GM19397 (cell line): ENCODE data around the gene HOXB13.

Experiments used
- ATAC-seq: cut with Tn5 transposase; IDR thresholded peaks from one replicate; pipeline ENCODE4 v1.9.1; 2021; ENCODE audit warnings: mild to moderate bottlenecking, moderate library complexity; ENCODE audit not compliant: unreplicated experiment

Gene HOXB13

GRCh38 chr17:48715496-48716399 is 12.8 kb downstream of the HOXB13 start:
- ATAC-seq, result no peak

GRCh38 chr17:48711128-48711527 is 17.4 kb downstream of the HOXB13 start:
- no peak for ATAC-seq

GRCh38 chr17:48704361-48705248 is 23.9 kb downstream of the HOXB13 start:
- no peak for ATAC-seq

- ATAC-seq, result no peak
Measured at GRCh38 chr17:48701864-48702532, 26.6 kb downstream of the HOXB13 start.

DNA sequence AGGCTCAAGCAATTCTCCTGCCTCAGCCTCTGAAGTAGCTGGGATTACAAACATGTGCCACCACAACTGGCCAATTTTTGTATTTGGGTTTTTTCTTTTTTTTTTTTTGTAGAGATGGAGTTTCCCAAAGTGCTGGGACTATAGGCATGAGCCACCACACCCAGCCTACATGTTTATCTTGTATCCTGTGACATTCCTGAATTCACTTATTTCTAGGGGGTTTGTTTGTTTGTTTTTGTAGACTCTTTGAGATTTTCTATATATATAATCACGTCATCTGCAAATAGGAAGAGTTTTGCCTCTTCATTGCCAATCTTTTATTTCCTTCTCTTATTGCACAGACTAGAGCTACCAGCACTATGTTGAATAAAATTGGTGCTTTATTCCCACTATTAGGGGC is 35.4 kb downstream of the HOXB13 start:
- no peak for ATAC-seq

DNA sequence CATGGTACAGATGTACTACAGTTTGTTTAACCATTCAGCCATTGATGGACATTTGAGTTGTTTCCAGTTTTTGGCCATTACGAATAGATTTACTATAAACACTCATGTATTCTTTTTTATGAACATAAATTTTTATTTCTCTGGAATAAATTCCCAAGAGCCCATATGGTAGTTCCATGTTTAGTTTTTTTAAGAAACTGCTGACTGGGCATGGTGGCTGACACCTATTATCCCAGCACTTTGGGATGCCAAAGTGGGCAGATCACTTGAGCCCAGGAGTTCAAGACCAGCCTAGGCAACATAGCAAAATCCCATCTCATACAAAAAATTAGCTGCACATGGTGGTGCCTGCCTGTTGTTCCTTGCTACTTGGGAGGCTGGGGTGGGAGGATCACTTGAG is 36.5 kb downstream of the HOXB13 start:
- no peak for ATAC-seq

DNA sequence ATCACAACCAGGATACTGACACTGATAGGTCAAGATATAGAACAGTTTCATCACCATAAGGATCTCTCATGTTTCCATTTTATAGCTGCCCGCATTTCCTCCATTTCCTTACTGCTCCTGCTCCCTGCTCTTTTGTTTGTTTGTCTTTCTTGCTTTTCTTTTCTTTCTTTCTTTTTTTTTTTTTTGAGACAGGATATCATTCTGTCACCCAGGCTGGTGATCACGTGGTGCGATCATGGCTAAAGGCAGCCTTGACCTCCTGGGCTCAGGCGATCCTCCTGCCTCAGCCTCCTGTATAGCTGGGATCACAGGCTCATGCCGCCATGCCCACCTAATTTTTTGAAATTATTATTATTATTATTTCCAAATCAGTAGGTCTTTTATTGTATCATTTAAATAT is 37.9 kb downstream of the HOXB13 start:
- ATAC-seq, result no peak

DNA sequence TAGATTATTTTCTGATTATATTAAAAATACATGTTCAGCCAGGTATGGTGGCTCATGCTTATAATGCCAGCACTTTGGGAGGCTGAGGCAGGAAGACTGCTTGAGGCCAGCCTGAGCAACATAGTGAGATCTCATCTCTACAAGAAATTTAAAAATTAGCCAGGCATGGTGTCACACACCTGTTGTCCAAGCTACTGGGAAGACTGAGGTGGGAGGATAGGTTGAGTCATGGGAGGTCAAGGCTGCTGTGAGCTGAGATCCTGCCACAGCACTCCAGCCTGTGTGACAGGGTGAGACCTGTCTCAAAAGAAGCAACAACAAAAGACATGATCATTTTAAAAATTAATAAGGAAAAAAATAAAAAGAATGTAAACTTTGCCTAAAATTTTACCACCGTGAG is 46.9 kb downstream of the HOXB13 start:
- ATAC-seq, result no peak

- ATAC-seq, result no peak
Measured at GRCh38 chr17:48679385-48680096, 49.0 kb downstream of the HOXB13 start.

DNA sequence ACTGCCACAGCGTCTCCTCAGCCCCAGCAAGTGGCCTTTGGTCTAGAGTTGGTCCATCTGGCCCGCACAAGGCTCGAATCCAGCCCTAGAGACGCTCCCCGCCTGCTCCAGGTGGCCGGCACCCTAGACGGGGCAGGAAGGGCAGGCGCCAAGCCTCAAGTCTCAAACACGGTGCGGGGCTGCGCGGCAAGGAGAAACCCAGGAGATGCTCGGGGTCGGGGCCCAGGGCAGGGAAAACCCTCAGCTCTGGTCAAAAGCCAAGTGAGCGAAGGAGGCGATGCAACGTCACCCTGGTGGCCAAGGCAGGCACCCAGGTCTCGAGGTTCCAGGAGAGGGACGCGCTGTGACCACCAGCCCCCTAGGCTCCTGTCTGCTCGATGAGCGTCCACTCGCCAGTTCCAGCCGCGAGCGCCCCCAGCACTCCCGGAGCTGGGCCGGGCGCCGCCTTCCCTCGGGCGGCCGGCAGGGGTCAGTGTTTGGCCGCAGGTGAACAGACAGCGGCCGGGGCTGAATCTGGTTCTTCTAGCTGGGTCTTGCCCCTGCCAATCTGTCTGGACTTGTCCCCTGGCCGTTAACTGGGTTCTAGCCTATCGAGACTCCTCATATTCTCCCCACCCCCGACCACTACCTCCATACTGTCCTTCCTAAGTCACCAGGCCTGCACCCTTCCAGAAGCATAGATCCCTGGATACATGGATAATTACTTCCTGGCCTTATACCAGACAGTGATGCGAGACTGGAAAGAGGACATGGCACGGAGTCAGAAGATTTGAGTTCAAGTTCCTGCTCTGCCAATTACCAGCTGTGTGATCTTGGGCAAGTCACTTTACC is 50.2 kb downstream of the HOXB13 start:
- ATAC-seq, result no peak

DNA sequence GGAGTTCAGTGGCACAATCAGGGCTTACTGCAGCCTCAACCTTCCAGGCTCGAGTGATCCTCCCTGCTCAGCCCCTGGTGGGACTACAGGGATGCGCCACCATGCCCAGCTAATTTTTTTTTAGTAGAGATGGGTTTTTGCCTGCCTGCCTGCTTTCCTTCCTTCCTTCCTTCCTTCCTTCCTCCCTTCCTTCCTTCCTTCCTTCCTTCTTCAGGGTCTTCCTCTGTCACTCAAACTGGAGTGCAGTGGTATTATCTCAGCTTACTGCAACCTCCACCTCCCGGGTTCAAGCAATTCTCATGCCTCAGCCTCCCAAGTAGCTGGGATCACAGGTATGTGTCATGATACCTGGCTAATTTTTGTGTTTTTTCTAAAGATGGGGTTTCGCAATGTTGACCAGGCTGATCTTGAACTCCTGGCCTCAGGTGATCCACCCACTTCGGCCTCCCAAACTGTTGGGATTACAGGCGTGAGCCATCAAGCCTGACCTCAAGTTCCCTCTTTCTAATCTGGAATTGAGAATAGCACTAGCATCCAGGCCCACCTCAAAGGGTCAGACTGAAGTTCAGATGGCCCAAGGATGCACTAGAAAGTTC is 51.5 kb downstream of the HOXB13 start:
- ATAC-seq, result no peak
